GM12878 (cell line): ENCODE measurements around the gene FUT3. TPM values are rescaled to one million over a fixed set of nuclear protein-coding genes. Genes with fewer than 3 reads are reported as not detected.
"Not testable (repeated sequence)": the region's sequence is repeated elsewhere in the genome, so short reads cannot be mapped to it uniquely, and the experiment has no call there.

Source experiments
- ATAC-seq: fragments of 200-7000 bp; cut with Tn5 transposase; 3 replicates; pipeline ENCODE4 v1.9.1; 2020; ENCODE audit warnings: mild to moderate bottlenecking, moderate library complexity
- BruUV-seq: library from RNA; stranded (reverse); fragments of 400-500 nt; replicated peaks from 2 replicates; lab custom pipeline; 2021; lab: Mats Ljungman, UMichigan
- CTCF ChIA-PET: fragments of 300-600 bp; sonication (Branson Sonifier 250); formaldehyde crosslinking; extraction: SDS; loops from one replicate; lab custom pipeline; 2021; ENCODE audit warnings: inconsistent platforms; lab: Yijun Ruan, JAX
- POLR2A ChIA-PET: fragments of 350-600 bp; formaldehyde crosslinking; extraction: SDS; loops from one replicate; lab custom pipeline; 2021; ENCODE audit warnings: inconsistent platforms; lab: Charles Lee
- RAD21 ChIA-PET: fragments of 300-600 bp; sonication (Branson Sonifier 250); formaldehyde crosslinking; loops from one replicate; lab custom pipeline; 2023; ENCODE audit warnings: antibody characterized with exemption; ENCODE audit not compliant: unreplicated experiment; lab: Charles Lee
- SMC1A ChIA-PET: fragments of 300-600 bp; sonication (Branson Sonifier 250); formaldehyde crosslinking; loops from one replicate; lab custom pipeline; 2023; ENCODE audit not compliant: unreplicated experiment, uncharacterized antibody; lab: Charles Lee
- DNase-seq: peaks from one replicate; pipeline ENCODE4 v3.0.0-alpha.2; 2011; ENCODE audit warnings: low read depth, low spot score
- FAIRE-seq: peaks from 3 replicates; lab custom pipeline; 2011; peaks lifted over from hg19 to GRCh38; lab: Jason Lieb, UNC
- H2AFZ ChIP-seq: 2 replicates; pipeline ENCODE4 v1.6.0; 2011; ENCODE audit warnings: low read depth, low read length, control low read depth; ENCODE audit not compliant: control insufficient read depth
- H3K27ac ChIP-seq: 2 replicates; pipeline ENCODE4 v1.5.1; 2011; ENCODE audit warnings: control low read depth; ENCODE audit not compliant: control insufficient read depth, insufficient read depth
- H3K27me3 ChIP-seq, 2 experiments: replicated peaks in 1 of 2; 2 replicates each; pipeline versions ENCODE4 v1.6.0 to v1.6.1; 2011; ENCODE audit warnings: low read length in 1 of 2; ENCODE audit not compliant: control insufficient read depth in 2 of 2, insufficient read depth in 2 of 2
- H3K36me3 ChIP-seq, 2 experiments: 2 replicates each; pipeline ENCODE4 v1.5.1; 2011; ENCODE audit warnings: low read length in 1 of 2; ENCODE audit not compliant: control insufficient read depth in 2 of 2, insufficient read depth in 2 of 2
- H3K4me1 ChIP-seq: 2 replicates; pipeline ENCODE4 v1.6.1; 2011; ENCODE audit warnings: mild to moderate bottlenecking, low read length, moderate library complexity, mixed read lengths; ENCODE audit not compliant: control insufficient read depth, insufficient read depth
- H3K4me2 ChIP-seq: 2 replicates; pipeline ENCODE4 v1.6.0; 2011; ENCODE audit warnings: control low read depth; ENCODE audit not compliant: control insufficient read depth, insufficient read depth
- H3K4me3 ChIP-seq: fragments of 200-600 bp; sonication (generic); 2 replicates; pipeline ENCODE4 v1.5.1; 2016
- H3K79me2 ChIP-seq: 2 replicates; pipeline ENCODE4 v1.6.0; 2011; ENCODE audit warnings: low read length; ENCODE audit not compliant: control insufficient read depth, insufficient read depth
- H3K9ac ChIP-seq: 2 replicates; pipeline ENCODE4 v1.8.0; 2011; ENCODE audit warnings: low read length, control low read depth, mixed read lengths; ENCODE audit not compliant: control insufficient read depth, insufficient read depth
- H3K9me3 ChIP-seq: replicated peaks from 3 replicates; pipeline ENCODE4 v1.5.1; 2011; ENCODE audit warnings: mild to moderate bottlenecking, low read length; ENCODE audit not compliant: control insufficient read depth, insufficient read depth
- H4K20me1 ChIP-seq: 2 replicates; pipeline ENCODE4 v1.6.0; 2011; ENCODE audit not compliant: control insufficient read depth, insufficient read depth
- ATF2 ChIP-seq: IDR thresholded peaks from 2 replicates; pipeline ENCODE4 v1.6.1; 2012; ENCODE audit warnings: low read length, inconsistent platforms
- CBX5 ChIP-seq: sonication (generic); IDR thresholded peaks from 2 replicates; pipeline ENCODE4 v1.6.1; 2016; ENCODE audit warnings: low read depth, moderate library complexity, mild to moderate bottlenecking, inconsistent platforms
- HDAC2 ChIP-seq: fragments of 200-600 bp; sonication (generic); IDR thresholded peaks from 2 replicates; pipeline ENCODE4 v1.6.1; 2017
- MTA2 ChIP-seq: fragments of 450-650 bp; IDR thresholded peaks from 2 replicates; pipeline ENCODE4 v1.6.1; 2016; ENCODE audit warnings: low read depth, mild to moderate bottlenecking, moderate library complexity
- NKRF ChIP-seq: fragments of 450-650 bp; conservative IDR thresholded peaks from 2 replicates; pipeline ENCODE4 v1.6.1; 2017; ENCODE audit warnings: mild to moderate bottlenecking, moderate library complexity
- WRNIP1 ChIP-seq: IDR thresholded peaks from 2 replicates; pipeline ENCODE4 v1.6.1; 2011; ENCODE audit warnings: low read depth, low read length, improper control_type of control experiment, borderline replicate concordance
- ZBTB4 ChIP-seq: fragments of 450-650 bp; formaldehyde crosslinking; IDR thresholded peaks from 2 replicates; pipeline ENCODE4 v1.4.0; 2022; ENCODE audit warnings: mild to moderate bottlenecking, moderate library complexity
- ZNF384 ChIP-seq: IDR thresholded peaks from 2 replicates; pipeline ENCODE4 v1.6.1; 2012; ENCODE audit warnings: low read depth, mild to moderate bottlenecking, low read length, improper control_type of control experiment, borderline replicate concordance
- WGBS: methylation state at CpG from one replicate; pipeline ENCODE4 v1.1.6; 2016; ENCODE audit warnings: low lambda C conversion rate; ENCODE audit not compliant: insufficient replicate concordance, insufficient coverage; ENCODE audit errors: missing lambda C conversion rate; 5-methylcytosine and 5-hydroxymethylcytosine counted together
- in situ Hi-C: fragments of 300-500 bp; cut with MboI; formaldehyde crosslinking; loops from 9 replicates; pipeline ENCODE4 v1.14.3; 2018; ENCODE audit warnings: mixed read lengths
- intact Hi-C: fragments of 100-400 bp; cut with micrococcal nuclease; formaldehyde crosslinking; loops from one replicate; pipeline ENCODE4 v1.14.2; 2022; ENCODE audit not compliant: unreplicated experiment
- polyA plus RNA-seq, 11 experiments: library from polyadenylated mRNA; depleted of rRNA in 4 of 11; unstranded in 6 of 11; stranded (reverse) in 5 of 11; fragments of >200 nt; fragmentation: Nextera tagmentation in 4 of 11; fragmentation: Illumina TruSeq in 1 of 11; extraction: Ambion mirVana in 4 of 11; extraction: Trizol in 1 of 11; gene quantifications; 1 replicate in 1 of 11; 2 replicates in 10 of 11; pipeline versions ENCODE4 v1.2.1 to v1.2.3, GENCODE V29; 2011 to 2016; ENCODE audit warnings: inconsistent platforms in 2 of 11, missing spikeins in 2 of 11, low read depth in 1 of 11
- total RNA-seq, 4 experiments: library from RNA; depleted of rRNA in 3 of 4; stranded (reverse); fragments of >200 nt in 3 of 4; fragmentation: Illumina TruSeq in 1 of 4; extraction: Trizol in 1 of 4; gene quantifications; 2 replicates each; pipeline versions ENCODE4 v1.2.1 to v1.2.3, GENCODE V29; 2013 to 2021

FUT3 gene
- total and polyA plus RNA-seq, 10 of the 15 experiments (the other 5 are each of a cell fraction or from before 2014, with no cell fraction given): 0.04 to 0.31 (median 0.07) TPM; not detected in 7

DNA sequence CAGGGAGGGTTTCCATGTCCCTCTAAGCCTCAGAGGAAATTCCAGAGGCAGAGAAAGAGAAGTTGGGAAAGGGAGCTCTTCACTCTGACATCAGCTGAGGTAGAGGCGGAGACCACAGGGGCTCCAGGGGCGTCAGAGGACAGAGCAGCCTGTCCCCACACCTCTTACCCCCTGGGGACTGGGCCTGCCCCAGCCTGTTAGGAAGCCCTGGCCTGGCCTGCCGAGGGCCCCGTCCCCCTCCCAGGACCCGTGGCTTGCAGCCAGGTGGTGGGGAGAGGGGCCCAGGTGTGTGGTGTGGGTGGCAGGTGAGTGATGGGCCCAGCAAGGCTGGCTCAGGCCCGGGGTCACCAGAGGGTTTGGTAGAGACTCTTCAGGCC lies 9.5 kb downstream of the FUT3 start:
- in situ Hi-C loops, H3K4me1 ChIP-seq, intact Hi-C loops, H3K4me2 ChIP-seq, CTCF ChIA-PET, H4K20me1 ChIP-seq, SMC1A ChIA-PET, H3K27ac ChIP-seq, H3K4me3 ChIP-seq, H3K27me3 ChIP-seq, POLR2A ChIA-PET, BruUV-seq, H3K9ac ChIP-seq, H3K79me2 ChIP-seq, H3K36me3 ChIP-seq, DNase-seq, FAIRE-seq, ATAC-seq, RAD21 ChIA-PET, H3K9me3 ChIP-seq, H2AFZ ChIP-seq: not testable (repeated sequence)
- WGBS: 24% methylated on average over 6 of the region's 6 CpGs

GRCh38 chr19:5839065-5840017 lies 11.9 kb downstream of the FUT3 start, which contains the start of gene FUT6:
Gene FUT6 (minus strand): TSS chr19:5839702. CDS start chr19:5832567, 7,135 bp downstream.
- no peak for FAIRE-seq
- H3K4me2 ChIP-seq: no peak within 1 kb of the TSS
- TF ChIP-seq CBX5: no peak
- no peak for TF ChIP-seq ZNF384
- TF ChIP-seq HDAC2: no peak
- TF ChIP-seq WRNIP1: no peak
- TF ChIP-seq MTA2: no peak
- no peak for TF ChIP-seq ZBTB4 (CRISPR knock-in tag)
- no peak for TF ChIP-seq ATF2
- no peak for TF ChIP-seq NKRF

More at GRCh38 chr19:5839065-5840017, 11.9 kb downstream of the FUT3 start, which contains the start of gene FUT6:
- H3K79me2 ChIP-seq: no peaks in the 10 kb centered on the region
- no peaks in the 10 kb centered on the region for H3K36me3 ChIP-seq
- no peaks in the 10 kb centered on the region for H3K9me3 ChIP-seq
- ChIA-PET RAD21 (no interaction called here), CTCF (no interaction called here), SMC1A (no interaction called here), POLR2A (interaction anchor here (0.6 kb wide), 1 partner anchor 12 kb away, joined by 3 read pairs; no protein-coding TSS in a partner anchor)
- WGBS: 39% methylated on average over 9 of the region's 9 CpGs
- intact Hi-C loops: no loop called here
- no peak within 1 kb of the TSS for H3K27ac ChIP-seq
- no peak for ATAC-seq
- no peaks in the 10 kb centered on the region for H4K20me1 ChIP-seq
- H2AFZ ChIP-seq: no peak within 1 kb of the TSS
- no peaks in the 10 kb centered on the region; a peak in 1 of 4 replicates for H3K27me3 ChIP-seq
- in situ Hi-C loops: no loop called here
- no peak within 1 kb of the TSS for H3K4me3 ChIP-seq
- DNase-seq: no peak
- no TSS peak for BruUV-seq
- no peaks in the 10 kb centered on the region for H3K4me1 ChIP-seq
- no peak within 1 kb of the TSS for H3K9ac ChIP-seq
